Large intestine (tissue), 12 donors: Measurements from ENCODE around the gene BZW1. TPM values are rescaled to one million over a fixed set of nuclear protein-coding genes. Genes with fewer than 3 reads are reported as not detected.

Experiments
- DNase-seq, 2 donors: peaks; one replicate each; pipeline versions ENCODE4 v3.0.0 to v3.0.0-alpha.2; 2013
- H3K27ac ChIP-seq: one replicate; pipeline ENCODE4 v1.5.1; 2013; ENCODE audit warnings: low read length
- H3K27me3 ChIP-seq: 2 replicates; pipeline ENCODE4 v1.6.1; 2013; ENCODE audit warnings: low read length; ENCODE audit not compliant: control insufficient read depth, insufficient read depth
- H3K36me3 ChIP-seq: 2 replicates; pipeline ENCODE4 v1.6.1; 2013; ENCODE audit warnings: low read length; ENCODE audit not compliant: control insufficient read depth, insufficient read depth
- H3K4me1 ChIP-seq: one replicate; pipeline ENCODE4 v1.6.1; 2013; ENCODE audit warnings: low read length; ENCODE audit not compliant: control insufficient read depth, insufficient read depth
- H3K4me3 ChIP-seq: one replicate; pipeline ENCODE4 v1.5.1; 2013; ENCODE audit warnings: low read length
- H3K9me3 ChIP-seq: one replicate; pipeline ENCODE4 v1.6.1; 2013; ENCODE audit warnings: mild to moderate bottlenecking, low read depth, low read length, moderate library complexity; ENCODE audit not compliant: control insufficient read depth
- WGBS: methylation state at CpG from one replicate; pipeline ENCODE4 v1.1.5; 2013; ENCODE audit warnings: low lambda C conversion rate; ENCODE audit not compliant: insufficient coverage; 5-methylcytosine and 5-hydroxymethylcytosine counted together
- long read RNA-seq, 11 donors: transcript quantifications; one replicate each; lab custom pipeline, GENCODE V29; 2026
- polyA plus RNA-seq: library from polyadenylated mRNA; unstranded; fragments of 120-200 nt; gene quantifications from one replicate; pipeline ENCODE4 v1.2.1, GENCODE V29; 2013

Gene BZW1
- polyA plus RNA-seq, result 158 TPM
- long read RNA-seq, donor 1, full-length matches to known transcripts, result 17 of 17 reads
- long read RNA-seq, donor 1, partial matches to known transcripts, result 0 of 17 reads
- long read RNA-seq, donor 1, other reads (novel, unspliced or antisense), result 0 of 17 reads
- long read RNA-seq, donor 2, full-length matches to known transcripts, result 39 of 398 reads
- long read RNA-seq, donor 2, partial matches to known transcripts, result 278 of 398 reads
- long read RNA-seq, donor 2, other reads (novel, unspliced or antisense), result 81 of 398 reads
- long read RNA-seq, donor 3, result 0 reads
- long read RNA-seq, donor 4, full-length matches to known transcripts, result 3 of 3 reads
- long read RNA-seq, donor 4, partial matches to known transcripts, result 0 of 3 reads
- long read RNA-seq, donor 4, other reads (novel, unspliced or antisense), result 0 of 3 reads
- long read RNA-seq, donor 5, full-length matches to known transcripts, result 26 of 26 reads
- long read RNA-seq, donor 5, partial matches to known transcripts, result 0 of 26 reads
- long read RNA-seq, donor 5, other reads (novel, unspliced or antisense), result 0 of 26 reads
- long read RNA-seq, donor 6, full-length matches to known transcripts, result 42 of 47 reads
- long read RNA-seq, donor 6, partial matches to known transcripts, result 5 of 47 reads
- long read RNA-seq, donor 6, other reads (novel, unspliced or antisense), result 0 of 47 reads
- long read RNA-seq, donor 7, full-length matches to known transcripts, result 15 of 172 reads
- long read RNA-seq, donor 7, partial matches to known transcripts, result 109 of 172 reads
- long read RNA-seq, donor 7, other reads (novel, unspliced or antisense), result 48 of 172 reads
- long read RNA-seq, donor 8, full-length matches to known transcripts, result 28 of 365 reads
- long read RNA-seq, donor 8, partial matches to known transcripts, result 283 of 365 reads
- long read RNA-seq, donor 8, other reads (novel, unspliced or antisense), result 54 of 365 reads
- long read RNA-seq, donor 9, full-length matches to known transcripts, result 36 of 281 reads
- long read RNA-seq, donor 9, partial matches to known transcripts, result 168 of 281 reads
- long read RNA-seq, donor 9, other reads (novel, unspliced or antisense), result 77 of 281 reads
- long read RNA-seq, donor 10, full-length matches to known transcripts, result 39 of 50 reads
- long read RNA-seq, donor 10, partial matches to known transcripts, result 11 of 50 reads
- long read RNA-seq, donor 10, other reads (novel, unspliced or antisense), result 0 of 50 reads
- long read RNA-seq, donor 11, full-length matches to known transcripts, result 35 of 183 reads
- long read RNA-seq, donor 11, partial matches to known transcripts, result 104 of 183 reads
- long read RNA-seq, donor 11, other reads (novel, unspliced or antisense), result 44 of 183 reads

DNA sequence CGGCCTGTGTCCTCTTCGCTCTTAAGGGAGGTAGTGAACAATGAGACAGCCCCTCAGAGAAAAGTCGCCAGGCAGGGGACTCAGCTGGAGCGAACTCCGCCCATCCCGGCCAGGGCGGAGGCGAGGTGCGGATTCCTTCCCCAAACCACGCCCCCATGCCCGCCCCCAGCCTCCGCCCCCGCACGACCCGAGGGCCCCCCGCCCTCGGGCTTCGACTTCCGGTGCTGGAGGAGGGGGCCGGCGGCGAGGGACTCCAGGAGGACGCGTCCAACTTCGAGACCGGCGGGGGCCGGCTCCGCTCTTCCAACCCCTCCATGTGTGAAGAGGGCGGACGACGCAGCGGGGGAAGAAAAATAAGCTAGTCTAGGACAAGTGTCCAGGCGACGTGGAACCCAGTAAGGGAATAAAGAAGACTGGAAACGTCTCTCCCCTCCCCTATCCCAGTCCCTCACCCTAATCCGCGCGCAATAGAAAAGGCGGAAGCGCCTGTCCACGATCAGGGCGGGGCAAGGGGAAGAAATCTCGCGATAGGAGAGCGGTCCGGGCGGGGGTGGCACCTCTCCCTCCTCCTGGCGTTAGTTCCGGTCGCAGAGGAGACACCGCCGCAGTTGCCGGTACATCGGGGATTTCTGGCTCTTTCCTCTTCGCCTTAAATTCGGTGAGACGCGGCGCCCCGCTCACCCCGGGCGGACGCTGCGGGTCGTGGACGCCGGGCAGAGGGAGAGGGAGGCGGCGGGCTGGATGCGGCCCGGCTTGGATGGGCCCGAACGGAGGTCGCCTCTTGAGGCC, at the start of gene BZW1:
Gene BZW1 (plus strand): TSS at position 578 of the 789 bp plus-strand sequence. CDS start 1,308 bp downstream, outside the sequence.
- peaks cover 7% of the 10 kb centered on the region for H3K4me1 ChIP-seq
- no peaks in the 10 kb centered on the region for H3K9me3 ChIP-seq
- H3K4me3 ChIP-seq, result peak within 1 kb of the TSS; percentile 64
- peak within 1 kb of the TSS; percentile 98 for H3K27ac ChIP-seq
- peaks cover 25% of the 10 kb centered on the region for H3K36me3 ChIP-seq
- DNase-seq, result peak; percentile 96 to 98
- no peaks in the 10 kb centered on the region for H3K27me3 ChIP-seq
- no CpG with 5 or more reads among the region's 75 CpGs for WGBS

DNA sequence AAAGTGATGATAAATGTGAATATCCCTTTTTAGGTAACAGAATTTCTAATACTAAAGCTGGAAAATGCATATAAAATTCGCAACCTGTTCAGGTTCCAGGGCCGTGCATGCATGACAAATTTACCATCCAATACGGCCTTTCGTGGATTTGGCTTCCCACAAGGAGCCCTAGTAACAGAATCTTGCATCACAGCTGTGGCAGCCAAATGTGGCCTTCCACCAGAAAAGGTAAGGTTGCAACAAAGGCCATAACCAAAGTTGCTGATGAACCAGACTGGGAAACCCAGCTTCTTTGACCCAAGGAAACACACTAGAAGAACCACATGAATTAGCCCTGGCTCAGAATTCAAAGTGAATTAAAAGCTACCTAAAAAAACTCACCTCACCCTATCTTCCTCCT, 49.6 kb upstream of the BZW1 start:
- peaks cover 20% of the 10 kb centered on the region for H3K4me1 ChIP-seq
- H3K27ac ChIP-seq, result no peak overlapping the region
- no CpG with 5 or more reads among the region's 4 CpGs for WGBS
- H3K4me3 ChIP-seq, result no peak overlapping the region
- H3K9me3 ChIP-seq, result no peaks in the 10 kb centered on the region
- H3K27me3 ChIP-seq, result no peaks in the 10 kb centered on the region
- no peaks in the 10 kb centered on the region for H3K36me3 ChIP-seq
- no peak for DNase-seq

DNA sequence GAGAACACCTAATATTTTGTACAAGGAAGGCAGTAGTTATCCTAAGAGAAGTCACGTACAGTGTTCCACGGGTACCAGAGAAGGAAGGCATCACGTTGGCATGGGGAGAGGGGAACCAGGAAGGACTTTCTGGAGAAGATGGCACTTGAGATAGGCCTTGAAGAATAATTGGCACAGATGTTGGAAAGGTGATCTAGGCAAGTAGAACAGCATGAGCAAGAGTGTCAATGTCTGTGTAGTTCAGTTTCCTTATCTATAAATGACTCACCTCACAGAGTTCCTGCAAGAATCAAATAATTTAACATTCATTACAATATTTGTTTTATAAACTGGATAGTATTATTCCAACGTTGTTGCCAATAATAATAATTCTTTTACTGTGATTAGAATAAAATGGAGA, 48.3 kb upstream of the BZW1 start:
- peaks cover 13% of the 10 kb centered on the region for H3K4me1 ChIP-seq
- DNase-seq, result no peak
- H3K27ac ChIP-seq, result no peak overlapping the region
- WGBS, result 85% methylated on average over 3 of the region's 4 CpGs
- H3K9me3 ChIP-seq, result no peaks in the 10 kb centered on the region
- H3K36me3 ChIP-seq, result no peaks in the 10 kb centered on the region
- no peaks in the 10 kb centered on the region for H3K27me3 ChIP-seq
- no peak overlapping the region for H3K4me3 ChIP-seq

DNA sequence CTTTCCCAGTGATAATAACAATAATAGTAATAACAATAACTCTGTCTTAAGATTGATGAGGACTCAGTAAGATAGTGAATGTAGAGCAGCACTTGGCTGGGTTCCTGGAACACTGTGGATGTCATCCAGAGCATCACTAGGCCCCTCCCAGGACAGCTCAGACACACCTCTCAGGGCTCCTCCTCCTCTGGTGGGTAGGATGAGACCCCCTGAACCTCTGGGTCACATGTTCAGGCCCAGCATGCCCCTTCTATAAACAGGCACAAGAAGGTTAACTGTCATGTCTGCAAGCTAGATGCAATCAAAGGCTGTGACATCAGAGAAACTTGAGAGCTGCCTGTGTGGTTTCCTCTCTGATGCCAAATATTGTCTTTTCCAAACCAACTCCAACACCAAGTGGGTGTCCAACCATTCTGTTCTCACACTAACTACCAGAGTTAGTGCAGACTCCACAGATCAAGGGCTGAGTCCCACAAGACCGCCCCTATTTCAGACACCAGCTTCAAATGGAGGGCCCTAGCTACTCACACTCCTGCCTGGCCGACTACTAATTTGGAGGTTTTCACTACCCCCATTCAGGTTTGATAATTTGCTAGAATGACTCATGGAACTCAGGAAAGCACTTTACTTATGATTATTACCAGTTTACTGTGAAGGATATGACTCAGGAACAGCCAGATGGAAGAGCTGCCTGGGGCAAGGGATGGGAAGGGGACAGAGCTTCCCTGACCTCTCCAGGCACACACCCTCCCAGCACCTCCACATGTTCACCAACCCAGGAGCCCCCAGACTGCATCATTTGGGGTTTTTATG, 46.4 kb upstream of the BZW1 start:
- no peak for DNase-seq
- WGBS, result no CpG with 5 or more reads among the region's 2 CpGs

DNA sequence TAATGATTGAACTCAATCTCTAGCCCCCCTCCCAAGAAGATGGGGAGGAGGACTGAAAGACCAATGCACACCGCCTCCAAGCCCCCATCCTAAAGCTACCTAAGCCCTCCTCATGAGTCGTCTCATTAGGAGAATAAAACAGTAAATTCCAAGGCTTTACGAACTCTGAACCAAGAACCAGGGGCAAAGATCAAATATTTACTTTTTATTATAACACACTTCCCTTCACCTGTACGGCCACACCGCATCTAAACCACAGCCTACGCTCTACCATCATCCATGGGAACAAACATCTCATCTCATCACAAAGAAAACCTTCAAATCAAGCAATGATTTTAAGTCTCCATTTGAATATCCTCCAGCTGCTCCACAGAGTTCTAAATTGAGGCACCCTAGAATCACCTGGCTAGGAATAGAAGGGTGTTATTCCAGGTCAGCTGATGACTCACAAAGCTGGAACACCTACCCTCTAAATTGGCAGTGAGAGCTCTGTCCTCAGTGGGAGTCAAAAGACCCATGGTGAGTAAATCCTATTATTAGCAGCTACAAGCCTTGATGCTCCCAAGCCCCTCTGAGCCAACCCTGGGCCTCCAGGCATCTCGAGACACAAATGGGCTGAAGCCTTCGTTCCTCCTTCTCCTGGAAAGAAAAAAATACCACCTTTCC, 45.6 kb upstream of the BZW1 start:
- peak overlapping the region; percentile 20 for H3K27ac ChIP-seq
- peak; percentile 13 to 58 for DNase-seq
- H3K9me3 ChIP-seq, result no peaks in the 10 kb centered on the region
- no peaks in the 10 kb centered on the region for H3K27me3 ChIP-seq
- H3K36me3 ChIP-seq, result no peaks in the 10 kb centered on the region
- H3K4me1 ChIP-seq, result peaks cover 13% of the 10 kb centered on the region
- H3K4me3 ChIP-seq, result no peak overlapping the region
- WGBS, result 40% methylated on average over 1 of the region's 8 CpGs

More for the DNA sequence above, 46.4 kb upstream of the BZW1 start:
- H3K27ac ChIP-seq, result peak overlapping the region; percentile 20
- no peak overlapping the region for H3K4me3 ChIP-seq
- no peaks in the 10 kb centered on the region for H3K36me3 ChIP-seq
- no peaks in the 10 kb centered on the region for H3K27me3 ChIP-seq
- peaks cover 13% of the 10 kb centered on the region for H3K4me1 ChIP-seq
- no peaks in the 10 kb centered on the region for H3K9me3 ChIP-seq

DNA sequence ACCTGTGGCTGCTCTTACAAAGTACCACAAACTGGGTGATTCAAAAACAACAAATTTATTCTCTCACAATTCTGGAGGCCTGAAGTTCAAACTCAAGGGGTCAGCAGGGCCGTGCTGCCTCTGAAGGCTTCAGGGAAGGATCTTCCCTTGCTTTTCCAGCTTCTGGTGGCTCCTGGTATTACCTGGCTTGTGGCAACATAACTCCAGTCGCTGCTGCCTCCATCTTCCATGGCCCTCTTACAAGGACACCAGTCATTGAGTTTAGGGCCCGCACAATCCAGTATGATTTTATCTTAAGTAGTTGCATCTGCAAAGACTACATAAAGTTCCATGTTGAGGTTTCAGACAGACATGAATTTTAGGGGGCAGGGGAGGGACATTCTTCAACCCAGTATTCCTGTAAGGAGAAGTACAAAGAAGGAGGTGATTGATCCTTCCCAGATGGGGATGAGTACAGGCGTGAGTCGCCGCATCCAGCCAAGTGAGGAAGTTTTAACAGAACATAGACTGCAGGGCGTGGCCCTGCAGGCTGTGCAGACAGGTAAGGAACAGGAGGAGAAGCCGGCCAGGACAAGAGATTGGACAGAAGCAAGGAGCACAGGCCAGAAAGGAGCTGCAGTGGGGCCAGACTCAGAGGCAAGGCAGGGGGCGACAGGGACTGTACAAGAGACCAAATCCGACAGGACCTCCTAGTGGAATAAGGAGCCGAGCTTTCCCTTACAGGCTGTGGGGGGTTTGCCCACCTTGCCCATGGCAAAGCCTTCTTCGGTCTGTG, 44.4 kb upstream of the BZW1 start:
- WGBS, result no CpG with 5 or more reads among the region's 12 CpGs
- Histone ChIP-seq H3K27ac (no peak overlapping the region), H3K9me3 (no peaks in the 10 kb centered on the region), H3K27me3 (no peaks in the 10 kb centered on the region), H3K4me1 (peaks cover 13% of the 10 kb centered on the region), H3K4me3 (no peak overlapping the region), H3K36me3 (no peaks in the 10 kb centered on the region)
- DNase-seq, result no peak

DNA sequence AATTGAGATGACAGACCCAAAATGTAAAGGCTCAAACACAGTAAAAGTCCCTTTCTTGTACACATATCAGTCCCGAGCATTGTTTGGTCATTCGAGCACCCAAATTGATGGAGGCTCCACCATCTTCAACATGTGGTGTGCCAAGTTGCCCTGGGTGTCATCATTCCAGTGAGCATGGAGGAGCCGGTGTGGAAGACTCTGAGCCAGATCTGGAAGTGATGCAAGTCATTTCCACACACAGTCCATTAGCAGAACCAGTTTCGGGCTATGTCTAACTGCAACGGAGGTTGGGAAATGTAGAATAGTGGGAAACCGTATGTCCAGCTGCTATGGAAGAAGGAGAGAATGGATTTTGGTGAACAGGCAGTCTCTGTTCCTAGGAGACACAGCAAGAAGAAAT, 40.9 kb upstream of the BZW1 start:
- peaks cover 6% of the 10 kb centered on the region for H3K4me1 ChIP-seq
- H3K27me3 ChIP-seq, result no peaks in the 10 kb centered on the region
- no peak overlapping the region for H3K27ac ChIP-seq
- WGBS, result no CpG with 5 or more reads among the region's 6 CpGs
- no peak for DNase-seq
- no peak overlapping the region for H3K4me3 ChIP-seq
- H3K9me3 ChIP-seq, result no peaks in the 10 kb centered on the region
- no peaks in the 10 kb centered on the region for H3K36me3 ChIP-seq

DNA sequence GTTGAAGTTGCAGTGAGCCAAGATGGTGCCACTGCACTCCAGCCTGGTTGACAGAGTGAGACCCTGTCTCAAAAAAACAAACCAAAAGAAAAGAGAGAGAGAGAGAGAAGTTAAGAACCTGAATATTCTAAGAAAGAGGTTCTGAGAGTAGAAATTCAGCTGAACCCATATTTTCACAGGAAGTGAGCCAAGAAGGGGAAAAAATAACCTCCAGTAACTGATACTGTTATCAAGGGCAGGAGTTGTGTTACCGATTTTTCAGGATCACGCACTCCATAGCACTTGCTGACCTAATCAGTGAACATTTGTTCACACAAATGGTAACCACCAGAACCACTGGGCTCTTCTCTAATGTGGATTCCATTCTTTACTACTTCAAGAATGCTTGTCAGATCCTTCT, 39.1 kb upstream of the BZW1 start:
- no peaks in the 10 kb centered on the region for H3K27me3 ChIP-seq
- no peak overlapping the region for H3K4me3 ChIP-seq
- H3K36me3 ChIP-seq, result no peaks in the 10 kb centered on the region
- H3K4me1 ChIP-seq, result peaks cover 2% of the 10 kb centered on the region
- H3K9me3 ChIP-seq, result no peaks in the 10 kb centered on the region
- H3K27ac ChIP-seq, result no peak overlapping the region
- 83% methylated on average over 2 of the region's 2 CpGs for WGBS
- no peak for DNase-seq
